K562 (cell line): ENCODE data around the gene KIF3B. TPM values are rescaled to one million over a fixed set of nuclear protein-coding genes. Genes with fewer than 3 reads are reported as not detected.

Source experiments
- ATAC-seq: fragments of 200-7000 bp; cut with Tn5 transposase; 3 replicates; pipeline ENCODE4 v1.9.1; 2020; ENCODE audit warnings: moderate library complexity
- BruUV-seq: library from RNA; stranded (reverse); fragments of 400-500 nt; replicated peaks from 2 replicates; lab custom pipeline; 2021; lab: Mats Ljungman, UMichigan
- CTCF ChIA-PET: fragments of 300-600 bp; formaldehyde crosslinking; extraction: SDS; loops from one replicate; lab custom pipeline; 2021; ENCODE audit warnings: low intra/inter-chr PET ratio; lab: Yijun Ruan, JAX
- POLR2A ChIA-PET: fragments of 300-600, 350-650 bp; sonication (Branson Sonifier 250); formaldehyde crosslinking; extraction: SDS; loops from one replicate; lab custom pipeline; 2021; ENCODE audit warnings: antibody characterized with exemption, inconsistent platforms; lab: Yijun Ruan, JAX
- DNase-seq, 4 experiments: peaks; one replicate each; pipeline versions ENCODE4 v3.0.0 to v3.0.0-alpha.2; 2011 to 2018; ENCODE audit warnings: low spot score in 3 of 4, mixed read lengths in 3 of 4; ENCODE audit errors: extremely low read depth in 1 of 4
- FAIRE-seq: peaks from 2 replicates; lab custom pipeline; 2011; peaks lifted over from hg19 to GRCh38; lab: Jason Lieb, UNC
- H2AFZ ChIP-seq: 2 replicates; pipeline ENCODE4 v1.6.0; 2011; ENCODE audit warnings: low read depth, low read length, control low read depth, inconsistent platforms
- H3K27ac ChIP-seq: fragments of 200-600 bp; 3 replicates; pipeline ENCODE4 v1.8.0; 2011; ENCODE audit warnings: low read depth, mild to moderate bottlenecking, control low read depth, inconsistent platforms, low read length, moderate library complexity, mixed read lengths; ENCODE audit errors: extremely low read depth
- H3K27me3 ChIP-seq, 2 experiments: fragments of 300-600 bp in 1 of 2; 2 replicates in 1 of 2; 3 replicates in 1 of 2; pipeline versions ENCODE4 v1.6.0 to v1.8.0; 2011; ENCODE audit warnings: inconsistent platforms in 2 of 2, low read length in 2 of 2, mild to moderate bottlenecking in 1 of 2, mixed read lengths in 1 of 2, moderate library complexity in 1 of 2; ENCODE audit not compliant: control insufficient read depth in 2 of 2, insufficient read depth in 2 of 2
- H3K36me3 ChIP-seq: fragments of 300-600 bp; 3 replicates; pipeline ENCODE4 v1.8.0; 2011; ENCODE audit warnings: mild to moderate bottlenecking, low read length, inconsistent platforms; ENCODE audit not compliant: control insufficient read depth, insufficient read depth
- H3K4me1 ChIP-seq, 2 experiments: fragments of 200-600 bp in 1 of 2; replicated peaks in 1 of 2; 2 replicates in 1 of 2; 3 replicates in 1 of 2; pipeline versions ENCODE4 v1.5.1 to v1.8.0; 2011; ENCODE audit warnings: inconsistent platforms in 2 of 2, low read length in 2 of 2, mild to moderate bottlenecking in 1 of 2, mixed read lengths in 1 of 2, moderate library complexity in 1 of 2; ENCODE audit not compliant: control insufficient read depth in 2 of 2, insufficient read depth in 2 of 2
- H3K4me2 ChIP-seq: 2 replicates; pipeline ENCODE4 v1.6.1; 2011; ENCODE audit warnings: low read length, control low read depth, inconsistent platforms, mixed read lengths; ENCODE audit not compliant: insufficient read depth
- H3K4me3 ChIP-seq: fragments of 200-600 bp; sonication (generic), shearing (Covaris generic); 2 replicates; pipeline ENCODE4 v1.5.1; 2016; ENCODE audit warnings: control low read depth, inconsistent platforms
- H3K79me2 ChIP-seq: fragments of 200-600 bp; 3 replicates; pipeline ENCODE4 v1.8.0; 2011; ENCODE audit warnings: low read length, inconsistent platforms; ENCODE audit not compliant: control insufficient read depth, insufficient read depth
- H3K9ac ChIP-seq, 2 experiments: 2 replicates each; pipeline versions ENCODE4 v1.6.0 to v1.6.1; 2011; ENCODE audit warnings: low read depth in 2 of 2, low read length in 2 of 2, control low read depth in 1 of 2, inconsistent platforms in 1 of 2, mild to moderate bottlenecking in 1 of 2, mixed read lengths in 1 of 2; ENCODE audit not compliant: insufficient read depth in 1 of 2
- H3K9me1 ChIP-seq: one replicate; pipeline ENCODE4 v1.6.0; 2011; ENCODE audit warnings: inconsistent platforms, mild to moderate bottlenecking, low read length, moderate library complexity; ENCODE audit not compliant: control insufficient read depth, insufficient read depth
- H3K9me3 ChIP-seq: replicated peaks from 2 replicates; pipeline ENCODE4 v1.5.1; 2011; ENCODE audit warnings: low read depth, low read length, inconsistent platforms; ENCODE audit not compliant: control insufficient read depth, insufficient read depth
- H4K20me1 ChIP-seq: replicated peaks from 2 replicates; pipeline ENCODE4 v1.6.1; 2011; ENCODE audit warnings: low read length, inconsistent platforms, mixed read lengths; ENCODE audit not compliant: control insufficient read depth, insufficient read depth
- CCAR2 ChIP-seq: fragments of 200-400 bp; formaldehyde crosslinking; IDR thresholded peaks from 2 replicates; pipeline ENCODE4 v1.6.1; 2017; ENCODE audit warnings: mild to moderate bottlenecking, low read depth, low read length
- FOXO4 ChIP-seq: fragments of 450-650 bp; formaldehyde crosslinking; IDR thresholded peaks from 2 replicates; pipeline ENCODE4 v1.4.0; 2020; ENCODE audit warnings: mild to moderate bottlenecking, moderate library complexity
- MED1 ChIP-seq: sonication (generic); formaldehyde crosslinking; IDR thresholded peaks from 2 replicates; pipeline ENCODE4 v1.8.1; 2023; ENCODE audit warnings: missing genetic modification reagents, borderline replicate concordance
- MEF2D ChIP-seq: conservative IDR thresholded peaks from 2 replicates; pipeline ENCODE4 v1.6.1; 2016; ENCODE audit warnings: low read depth, missing genetic modification characterization, missing compliant biosample characterization
- NKRF ChIP-seq: fragments of 450-650 bp; IDR thresholded peaks from 2 replicates; pipeline ENCODE4 v1.6.1; 2016; ENCODE audit warnings: borderline replicate concordance
- ZNF197 ChIP-seq: fragments of 200-800 bp; sonication (Bioruptor generic); IDR thresholded peaks from 2 replicates; pipeline ENCODE4 v1.6.1; 2016; ENCODE audit warnings: low read depth, missing genetic modification characterization, missing compliant biosample characterization
- ZNF324 ChIP-seq: fragments of 250-450 bp; sonication (Bioruptor Pico); IDR thresholded peaks from 2 replicates; pipeline ENCODE4 v1.4.0; 2020; ENCODE audit warnings: mild to moderate bottlenecking
- ZNF609 ChIP-seq: sonication (generic); formaldehyde crosslinking; IDR thresholded peaks from 2 replicates; pipeline ENCODE4 v1.8.1; 2023; ENCODE audit warnings: missing genetic modification reagents, mild to moderate bottlenecking, borderline replicate concordance
- WGBS: fragments of 100-300 bp; shearing (Covaris generic); methylation state at CpG from one replicate; pipeline ENCODE4 v1.1.6; 2016; ENCODE audit warnings: low coverage, mixed read lengths; ENCODE audit not compliant: insufficient coverage; ENCODE audit errors: missing lambda C conversion rate; 5-methylcytosine and 5-hydroxymethylcytosine counted together
- in situ Hi-C: fragments of 300-500 bp; cut with MboI; formaldehyde crosslinking; loops from 4 replicates; pipeline ENCODE4 v1.15.0; 2018; ENCODE audit warnings: inconsistent platforms, mixed read lengths
- intact Hi-C: fragments of 100-400 bp; cut with micrococcal nuclease; formaldehyde crosslinking; loops from 2 replicates; pipeline ENCODE4 v1.14.2; 2022
- polyA plus RNA-seq, 8 experiments: library from polyadenylated mRNA; depleted of rRNA in 4 of 8; stranded (reverse) in 5 of 8; unstranded in 3 of 8; fragments of >200 nt; fragmentation: Nextera tagmentation in 2 of 8; fragmentation: Illumina TruSeq in 1 of 8; extraction: Ambion mirVana in 2 of 8; extraction: Trizol in 1 of 8; gene quantifications; 2 replicates each; pipeline versions ENCODE4 v1.2.1 to v1.2.3, GENCODE V29; 2011 to 2014; ENCODE audit warnings: inconsistent platforms in 1 of 8, missing spikeins in 1 of 8
- total RNA-seq, 7 experiments: library from RNA; depleted of rRNA in 6 of 7; stranded (reverse); fragments of >200 nt in 6 of 7; fragmentation: Illumina TruSeq in 2 of 7; extraction: Trizol in 2 of 7; gene quantifications; 2 replicates each; pipeline versions ENCODE4 v1.2.1 to v1.2.3, GENCODE V29; 2011 to 2021; ENCODE audit warnings: low replicate concordance in 1 of 7

Gene KIF3B
- total and polyA plus RNA-seq, 9 of the 15 experiments (the other 6 are each of a cell fraction or from before 2014, with no cell fraction given), result 2.9 to 12.3 (median 8.6) TPM

GRCh38 chr20:32312718-32313424 lies 35.4 kb downstream of the KIF3B start:
- peaks cover 0 to 4% of the 10 kb centered on the region in 2 experiments; a peak in 2 of 5 replicates for H3K4me1 ChIP-seq
- no peaks in the 10 kb centered on the region for H3K79me2 ChIP-seq
- DNase-seq (no peak), FAIRE-seq (no peak), ATAC-seq (no peak)
- H2AFZ ChIP-seq, result no peak overlapping the region
- H3K9ac ChIP-seq, result no peak overlapping the region
- H3K27ac ChIP-seq, result no peak overlapping the region
- POLR2A ChIA-PET, result interaction anchor here (0.6 kb wide), 2 partner anchors 14 to 425 kb away, joined by 3 read pairs; no protein-coding TSS in a partner anchor
- no peaks in the 10 kb centered on the region for H3K9me1 ChIP-seq
- no peaks in the 10 kb centered on the region for H3K9me3 ChIP-seq
- CTCF ChIA-PET, result no interaction called here
- in situ Hi-C loops, result no loop called here
- TF ChIP-seq MEF2D (tag), result no peak
- no peak for TF ChIP-seq CCAR2
- no peak for TF ChIP-seq ZNF324 (CRISPR knock-in tag)
- no peak for TF ChIP-seq NKRF
- no peak for TF ChIP-seq ZNF609 (CRISPR knock-in tag)
- TF ChIP-seq ZNF197 (CRISPR knock-in tag), result no peak
- no peak for TF ChIP-seq FOXO4 (CRISPR knock-in tag)
- TF ChIP-seq MED1 (CRISPR knock-in tag), result no peak
- TF ChIP-seq, all 486 proteins: peak for 0
- H3K36me3 ChIP-seq, result peaks cover 25% of the 10 kb centered on the region
- H4K20me1 ChIP-seq, result no peaks in the 10 kb centered on the region
- intact Hi-C loops, result no loop called here
- no peak overlapping the region for H3K4me3 ChIP-seq
- no peaks in the 10 kb centered on the region for H3K27me3 ChIP-seq
- no peak overlapping the region for H3K4me2 ChIP-seq
- no TSS peak for BruUV-seq
- WGBS, result 31% methylated on average over 3 of the region's 3 CpGs
